H1 (cell line): ENCODE measurements around the gene STAM. TPM values are rescaled to one million over a fixed set of nuclear protein-coding genes. Genes with fewer than 3 reads are reported as not detected.

ENCODE experiments used
- CTCF ChIA-PET: fragments of 300-600 bp; sonication (Branson Sonifier 250); formaldehyde crosslinking; loops from one replicate; lab custom pipeline; 2021; ENCODE audit not compliant: partially characterized antibody; lab: Charles Lee
- POLR2A ChIA-PET: fragments of 300-600 bp; sonication (Branson Sonifier 250); formaldehyde crosslinking; loops from one replicate; lab custom pipeline; 2021; ENCODE audit warnings: inconsistent platforms; ENCODE audit not compliant: partially characterized antibody; lab: Charles Lee
- DNase-seq, 2 experiments: peaks; one replicate each; pipeline versions ENCODE4 v3.0.0 to v3.0.0-alpha.2; 2010 to 2022; ENCODE audit warnings: low spot score in 2 of 2, low read depth in 1 of 2, mixed read lengths in 1 of 2
- FAIRE-seq: peaks from 2 replicates; lab custom pipeline; 2011; peaks lifted over from hg19 to GRCh38; lab: Jason Lieb, UNC
- H2AFZ ChIP-seq: 2 replicates; pipeline ENCODE4 v1.8.1; 2012; ENCODE audit warnings: low read length, inconsistent platforms
- H2AK5ac ChIP-seq: 2 replicates; pipeline ENCODE4 v1.6.1; 2013; ENCODE audit warnings: low read depth, low read length
- H2BK120ac ChIP-seq: replicated peaks from 2 replicates; pipeline ENCODE3; 2013; ENCODE audit warnings: low read depth, low read length, inconsistent platforms
- H2BK12ac ChIP-seq: 2 replicates; pipeline ENCODE4 v1.6.1; 2013; ENCODE audit warnings: low read depth, low read length
- H2BK15ac ChIP-seq: 2 replicates; pipeline ENCODE4 v1.6.1; 2013; ENCODE audit warnings: low read length
- H2BK20ac ChIP-seq: 2 replicates; pipeline ENCODE4 v1.6.1; 2013; ENCODE audit warnings: low read length
- H2BK5ac ChIP-seq: 2 replicates; pipeline ENCODE4 v1.6.1; 2013; ENCODE audit warnings: low read depth, low read length
- H3K14ac ChIP-seq: 2 replicates; pipeline ENCODE4 v1.6.1; 2013; ENCODE audit warnings: inconsistent platforms; ENCODE audit not compliant: insufficient read length
- H3K18ac ChIP-seq: 2 replicates; pipeline ENCODE4 v1.6.1; 2013; ENCODE audit warnings: low read length; ENCODE audit errors: extremely low read depth
- H3K23ac ChIP-seq: 2 replicates; pipeline ENCODE4 v1.6.1; 2013; ENCODE audit warnings: inconsistent platforms; ENCODE audit not compliant: insufficient read length
- H3K23me2 ChIP-seq: 2 replicates; pipeline ENCODE4 v1.6.1; 2013; ENCODE audit warnings: low read depth, low read length
- H3K27ac ChIP-seq: 2 replicates; pipeline ENCODE4 v1.6.1; 2011; ENCODE audit warnings: low read depth, low read length, inconsistent platforms
- H3K27me3 ChIP-seq, 4 experiments: replicated peaks in 1 of 4; 1 replicate in 1 of 4; 2 replicates in 3 of 4; pipeline versions ENCODE4 v1.6.1 to v1.8.1; 2011 to 2013; ENCODE audit warnings: low read length in 3 of 4, mild to moderate bottlenecking in 3 of 4, inconsistent platforms in 2 of 4, mixed read lengths in 2 of 4, moderate library complexity in 1 of 4; ENCODE audit not compliant: control insufficient read depth in 3 of 4, insufficient read depth in 3 of 4; ENCODE audit errors: extremely low read depth in 1 of 4
- H3K36me3 ChIP-seq, 4 experiments: 2 replicates each; pipeline versions ENCODE4 v1.6.1 to v1.8.1; 2011 to 2013; ENCODE audit warnings: mild to moderate bottlenecking in 4 of 4, low read length in 3 of 4, moderate library complexity in 2 of 4, control low read depth in 1 of 4, inconsistent platforms in 1 of 4; ENCODE audit not compliant: insufficient read depth in 4 of 4, control insufficient read depth in 2 of 4
- H3K4ac ChIP-seq: replicated peaks from 2 replicates; pipeline ENCODE3; 2013; ENCODE audit warnings: low read length, low read depth, mixed read lengths, inconsistent platforms; ENCODE audit not compliant: insufficient read length
- H3K4me1 ChIP-seq, 4 experiments: replicated peaks in 1 of 4; 1 replicate in 1 of 4; 2 replicates in 3 of 4; pipeline versions ENCODE4 v1.6.1 to v1.8.1; 2011 to 2013; ENCODE audit warnings: low read length in 3 of 4, inconsistent platforms in 2 of 4, mixed read lengths in 1 of 4; ENCODE audit not compliant: insufficient read depth in 4 of 4, control insufficient read depth in 3 of 4
- H3K4me2 ChIP-seq, 2 experiments: 2 replicates each; pipeline versions ENCODE4 v1.6.1 to v1.8.1; 2011 to 2013; ENCODE audit warnings: low read depth in 2 of 2, low read length in 2 of 2, control low read depth in 1 of 2, inconsistent platforms in 1 of 2, mild to moderate bottlenecking in 1 of 2; ENCODE audit not compliant: insufficient read depth in 1 of 2
- H3K4me3 ChIP-seq, 4 experiments: fragments of 200-600, 300-600 bp in 1 of 4; sonication (generic), shearing (Covaris generic), sonication (Bioruptor Twin) in 1 of 4; 2 replicates each; pipeline versions ENCODE4 v1.5.1 to v1.8.1; 2011 to 2016; ENCODE audit warnings: low read length in 4 of 4, low read depth in 3 of 4, control low read depth in 2 of 4, inconsistent platforms in 2 of 4, mild to moderate bottlenecking in 2 of 4, mixed read lengths in 1 of 4, moderate library complexity in 1 of 4; ENCODE audit not compliant: insufficient read depth in 2 of 4; ENCODE audit errors: extremely low read depth in 1 of 4
- H3K56ac ChIP-seq: replicated peaks from 2 replicates; pipeline ENCODE3; 2013; ENCODE audit warnings: low read depth, mild to moderate bottlenecking, mixed read lengths, low read length, inconsistent platforms; ENCODE audit not compliant: insufficient read length
- H3K79me1 ChIP-seq: 2 replicates; pipeline ENCODE4 v1.6.1; 2013; ENCODE audit warnings: low read depth, low read length, control low read depth
- H3K79me2 ChIP-seq, 2 experiments: 2 replicates each; pipeline versions ENCODE4 v1.6.1 to v1.8.1; 2012 to 2013; ENCODE audit warnings: low read length in 2 of 2, mild to moderate bottlenecking in 2 of 2, inconsistent platforms in 1 of 2; ENCODE audit not compliant: insufficient read depth in 2 of 2, control insufficient read depth in 1 of 2
- H3K9ac ChIP-seq, 4 experiments: replicated peaks in 1 of 4; 1 replicate in 1 of 4; 2 replicates in 3 of 4; pipeline versions ENCODE4 v1.6.1 to v1.8.1; 2011 to 2013; ENCODE audit warnings: low read depth in 3 of 4, low read length in 3 of 4, control low read depth in 2 of 4, mild to moderate bottlenecking in 2 of 4, moderate library complexity in 2 of 4, inconsistent platforms in 1 of 4; ENCODE audit errors: extremely low read depth in 1 of 4
- H3K9me3 ChIP-seq, 2 experiments: 2 replicates each; pipeline versions ENCODE4 v1.6.1 to v1.8.1; 2012 to 2013; ENCODE audit warnings: mild to moderate bottlenecking in 2 of 2, moderate library complexity in 2 of 2, control low read depth in 1 of 2, inconsistent platforms in 1 of 2, low read depth in 1 of 2, low read length in 1 of 2, mixed read lengths in 1 of 2; ENCODE audit not compliant: insufficient read depth in 2 of 2
- H4K20me1 ChIP-seq, 2 experiments: replicated peaks in 1 of 2; 2 replicates each; pipeline versions ENCODE3 to v1.8.1; 2011 to 2013; ENCODE audit warnings: inconsistent platforms in 2 of 2, low read length in 2 of 2, mild to moderate bottlenecking in 1 of 2; ENCODE audit not compliant: insufficient read depth in 2 of 2, control insufficient read depth in 1 of 2
- H4K5ac ChIP-seq: 2 replicates; pipeline ENCODE4 v1.6.1; 2013; ENCODE audit warnings: low read length, low read depth, mixed read lengths, inconsistent platforms; ENCODE audit not compliant: insufficient read length
- H4K8ac ChIP-seq: 2 replicates; pipeline ENCODE4 v1.8.0; 2013; ENCODE audit warnings: mild to moderate bottlenecking, moderate library complexity, low read length, inconsistent platforms; ENCODE audit not compliant: insufficient read depth; ENCODE audit errors: extremely low read depth
- H4K91ac ChIP-seq: replicated peaks from 2 replicates; pipeline ENCODE3; 2013; ENCODE audit warnings: low read length, mixed read lengths, inconsistent platforms; ENCODE audit not compliant: insufficient read length
- HDAC2 ChIP-seq, 2 experiments: fragments of 300-600 bp in 1 of 2; sonication (generic) in 1 of 2; IDR thresholded peaks; 2 replicates each; pipeline ENCODE4 v1.6.1; 2011 to 2012; ENCODE audit warnings: low read depth in 2 of 2, low read length in 2 of 2, mild to moderate bottlenecking in 2 of 2, moderate library complexity in 2 of 2, borderline replicate concordance in 1 of 2, inconsistent platforms in 1 of 2
- SIN3A ChIP-seq, 2 experiments: IDR thresholded peaks in 1 of 2; conservative IDR thresholded peaks in 1 of 2; 2 replicates each; pipeline ENCODE4 v1.6.1; 2011 to 2012; ENCODE audit warnings: low read length in 2 of 2, improper control_type of control experiment in 1 of 2, low read depth in 1 of 2, mild to moderate bottlenecking in 1 of 2
- SIRT6 ChIP-seq: IDR thresholded peaks from one replicate; pipeline ENCODE4 v1.7.1; 2012; ENCODE audit warnings: low read length, inconsistent platforms
- SUZ12 ChIP-seq: fragments of 200-600 bp; sonication (generic); IDR thresholded peaks from 2 replicates; pipeline ENCODE4 v1.6.1; 2012; ENCODE audit warnings: mild to moderate bottlenecking, inconsistent platforms, low read length, moderate library complexity, mixed read lengths
- ZNF274 ChIP-seq: IDR thresholded peaks from 2 replicates; pipeline ENCODE4 v1.7.0; 2012; ENCODE audit warnings: low read length, borderline replicate concordance; ENCODE audit errors: extremely low read depth
- WGBS, 2 experiments: shearing (Covaris generic) in 1 of 2; methylation state at CpG; one replicate each; pipeline versions ENCODE4 v1.1.6 to v1.1.7; 2013 to 2015; ENCODE audit warnings: low lambda C conversion rate in 2 of 2, mixed read lengths in 2 of 2, inconsistent platforms in 1 of 2, low coverage in 1 of 2, missing lambda C conversion rate in 1 of 2; ENCODE audit not compliant: insufficient replicate concordance in 2 of 2, insufficient coverage in 1 of 2, insufficient read length in 1 of 2; ENCODE audit errors: extremely low coverage in 1 of 2, missing lambda C conversion rate in 1 of 2; 5-methylcytosine and 5-hydroxymethylcytosine counted together
- polyA plus RNA-seq, 7 experiments: library from polyadenylated mRNA; depleted of rRNA in 3 of 7; stranded (reverse) in 5 of 7; unstranded in 2 of 7; fragments of >200 nt in 5 of 7; fragments of 200-250 nt in 2 of 7; gene quantifications; 1 replicate in 5 of 7; 2 replicates in 1 of 7; 4 replicates in 1 of 7; pipeline versions ENCODE4 v1.2.1 to v1.2.3, GENCODE V29; 2011 to 2013; ENCODE audit warnings: missing spikeins in 2 of 7, mixed read lengths in 2 of 7
- total RNA-seq: library from RNA; stranded (reverse); fragmentation: NEBNext Ultra II Directional; extraction: Animal tissue kit (Norgen Biotek cat#: 25700); gene quantifications from 2 replicates; pipeline ENCODE4 v1.2.1, GENCODE V29; 2021
- TF ChIP-seq, protein P1 (sequence below): IDR thresholded peaks from 2 replicates; pipeline ENCODE4 v1.6.1; 2011; ENCODE audit warnings: low read depth, mild to moderate bottlenecking, low read length; ENCODE audit not compliant: insufficient read depth
- TF ChIP-seq, protein P2 (sequence below): IDR thresholded peaks from 2 replicates; pipeline ENCODE4 v1.6.1; 2012; ENCODE audit warnings: inconsistent platforms

Gene STAM
- total and polyA plus RNA-seq, 2 of the 8 experiments (the other 6 are each of a cell fraction or from before 2014, with no cell fraction given): 22.0 to 27.8 TPM

GRCh38 chr10:17649052-17649451, 5.1 kb downstream of the STAM start:
- POLR2A ChIA-PET: interaction anchor here (1.1 to 1.9 kb wide), 2 partner anchors 18 to 32 kb away, joined by 4 to 9 read pairs; partner anchors contain the start of gene HACD1
- Histone ChIP-seq H2AK5ac (no peak overlapping the region), H3K23ac (no peak overlapping the region), H3K4me3 (no peak overlapping the region), H3K36me3 (peaks cover 0 to 13% (median 6%) of the 10 kb centered on the region in 4 experiments; a peak in 4 of 8 replicates), H3K4me1 (peaks cover 6 to 13% (median 10%) of the 10 kb centered on the region in 4 experiments; a peak in 4 of 7 replicates), H2BK120ac (no peak overlapping the region), H3K4me2 (no peak overlapping the region), H3K79me1 (peaks cover 2% of the 10 kb centered on the region), H3K27ac (no peak overlapping the region), H2BK15ac (no peak overlapping the region), H3K18ac (no peak overlapping the region), H3K4ac (no peak overlapping the region), H2BK20ac (no peak overlapping the region), H4K8ac (no peak overlapping the region), H3K27me3 (no peaks in the 10 kb centered on the region), H4K20me1 (peaks cover 0 to 2% of the 10 kb centered on the region in 2 experiments), H3K14ac (no peak overlapping the region), H2AFZ (no peak overlapping the region), H2BK12ac (no peak overlapping the region), H3K9me3 (peaks cover 7 to 10% of the 10 kb centered on the region in 2 experiments; a peak in 3 of 4 replicates), H3K56ac (no peak overlapping the region), H3K9ac (no peak overlapping the region), H2BK5ac (no peak overlapping the region), H4K5ac (no peak overlapping the region), H3K23me2 (no peaks in the 10 kb centered on the region; the same call in 1 of the 2 replicates), H4K91ac (no peak overlapping the region), H3K79me2 (peaks cover 27 to 96% of the 10 kb centered on the region in 2 experiments)
- DNase-seq (no peak), FAIRE-seq (no peak)
- CTCF ChIA-PET: no interaction called here
- TF ChIP-seq SIRT6 (no peak), SUZ12 (no peak), SIN3A (conservative IDR thresholded peaks at IDR 0.05 in 1 of 2, IDR thresholded peaks at IDR 0.05 in 1 of 2; ENCODE audit: low read depth in 1 of 2, low read length in 2 of 2) (no peak), HDAC2 (IDR thresholded peaks at IDR 0.05; ENCODE audit: borderline replicate concordance in 1 of 2, low read depth in 2 of 2, low read length in 2 of 2) (no peak), ZNF274 (no peak)
- TF ChIP-seq, protein P1, sequence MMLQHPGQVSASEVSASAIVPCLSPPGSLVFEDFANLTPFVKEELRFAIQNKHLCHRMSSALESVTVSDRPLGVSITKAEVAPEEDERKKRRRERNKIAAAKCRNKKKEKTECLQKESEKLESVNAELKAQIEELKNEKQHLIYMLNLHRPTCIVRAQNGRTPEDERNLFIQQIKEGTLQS: no peak
- TF ChIP-seq, protein P2, sequence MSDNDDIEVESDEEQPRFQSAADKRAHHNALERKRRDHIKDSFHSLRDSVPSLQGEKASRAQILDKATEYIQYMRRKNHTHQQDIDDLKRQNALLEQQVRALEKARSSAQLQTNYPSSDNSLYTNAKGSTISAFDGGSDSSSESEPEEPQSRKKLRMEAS: no peak
- 84% methylated on average over 4 of the region's 4 CpGs; no CpG with 5 or more reads in 1 of the 2 experiments for WGBS, 2 experiments
